Right ventricle myocardium superior (tissue), 1 donor: Measurements from ENCODE around the gene ITPR3. TPM values are rescaled to one million over a fixed set of nuclear protein-coding genes. Genes with fewer than 3 reads are reported as not detected.
A peak's percentile ranks its signal among the peaks of the same experiment; 100 is the strongest.

ENCODE experiments used
- ATAC-seq: fragments of 200-7000 bp; cut with Tn5 transposase; one replicate; pipeline ENCODE4 v1.9.1; 2020; ENCODE audit warnings: mild to moderate bottlenecking; ENCODE audit not compliant: poor library complexity
- DNase-seq: peaks from one replicate; pipeline ENCODE4 v3.0.0-alpha.2; 2020
- intact Hi-C: fragments of 100-400 bp; cut with DNase I; formaldehyde crosslinking; loops from one replicate; pipeline ENCODE4 v1.11.2; 2022
- total RNA-seq: library from RNA; stranded (reverse); fragmentation: NEBNext Ultra II Directional; extraction: Animal tissue kit (Norgen Biotek cat#: 25700); gene quantifications from one replicate; pipeline ENCODE4 v1.2.1, GENCODE V29; 2021
- donor health status: DM: no; HTN: yes; CAD: no; lungs with severe emphysema.

The ITPR3 gene
- total RNA-seq, 1 donor from 2014 or later = 6.0 TPM

GRCh38 chr6:33607784-33608161 is 13.3 kb upstream of the ITPR3 start:
- intact Hi-C loops = no loop called here
- ATAC-seq (no peak), DNase-seq (no peak)

- no peak for ATAC-seq
- intact Hi-C loops = no loop called here
- no peak for DNase-seq
Observed at GRCh38 chr6:33609019-33609418, 12.1 kb upstream of the ITPR3 start.

DNA sequence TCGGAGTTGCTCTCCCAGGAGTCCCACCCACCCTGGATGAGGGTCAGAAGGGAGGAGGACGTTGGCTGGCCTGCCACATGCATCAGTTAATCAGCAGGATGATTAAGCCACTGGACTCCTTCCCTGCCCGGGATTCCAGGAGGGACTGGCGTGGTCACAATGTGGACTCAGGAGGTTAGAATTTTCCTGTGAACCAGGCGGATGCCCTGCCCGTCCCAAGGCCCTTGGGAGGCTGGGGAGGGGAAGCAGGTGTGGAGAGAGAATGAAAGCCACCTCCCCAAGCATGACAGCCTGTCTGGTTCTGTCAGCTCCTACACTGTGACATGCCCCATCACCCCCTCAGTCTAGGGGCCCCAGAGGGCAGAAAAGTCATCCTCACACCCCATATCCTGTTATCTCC is 11.6 kb upstream of the ITPR3 start:
- intact Hi-C loops = no loop called here
- ATAC-seq (peak; percentile 62), DNase-seq (peak; percentile 74)

GRCh38 chr6:33610067-33610466 is 11.1 kb upstream of the ITPR3 start:
- no peak for DNase-seq
- peak; percentile 33 for ATAC-seq
- intact Hi-C loops = no loop called here

DNA sequence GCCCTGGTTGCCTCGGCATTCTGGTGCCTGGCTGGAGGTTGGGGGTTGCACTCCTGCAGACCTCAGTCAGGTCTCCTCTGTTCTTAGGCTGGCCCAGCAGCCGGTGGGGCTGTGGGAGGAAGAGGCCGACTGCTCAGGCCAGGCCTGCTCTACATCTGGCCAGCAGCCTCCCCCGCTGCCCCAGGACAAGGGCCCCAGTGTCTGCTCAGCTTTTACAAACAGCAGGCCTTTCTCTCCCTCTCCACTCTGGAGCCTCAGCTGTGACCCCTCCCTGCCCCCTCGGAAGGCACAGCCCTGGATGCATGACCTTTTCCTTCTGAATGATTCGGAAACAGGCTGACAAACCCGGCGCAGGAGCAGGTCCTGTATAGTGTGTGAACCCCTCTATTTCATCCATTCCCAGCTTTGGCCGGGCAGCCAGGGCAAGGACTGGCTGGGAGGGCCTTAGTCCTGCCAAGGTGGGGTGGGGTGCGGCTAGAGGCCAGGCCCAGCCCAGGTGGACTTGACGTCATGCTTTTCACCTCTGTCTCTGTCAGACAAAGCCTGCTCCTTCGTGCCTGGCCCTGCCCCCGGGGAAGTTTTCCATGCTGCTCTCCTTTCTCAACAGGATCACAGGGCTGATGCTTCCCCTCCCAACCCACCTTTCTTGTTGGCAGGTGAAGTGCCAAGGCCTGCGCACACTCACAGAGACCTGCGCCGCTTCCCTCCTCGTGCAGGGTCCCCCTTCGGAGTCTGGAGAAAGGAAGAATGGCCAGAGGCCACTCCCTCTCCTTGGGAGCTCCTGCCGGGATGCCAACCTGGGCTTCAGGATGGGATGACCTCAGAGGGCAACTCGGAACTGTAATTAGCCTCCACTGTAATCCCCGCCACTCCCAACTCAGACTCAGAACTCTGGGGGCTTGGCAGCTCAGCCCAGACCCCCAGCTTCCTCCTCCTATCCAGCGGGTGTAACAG is 10.1 kb upstream of the ITPR3 start:
- DNase-seq (peak; percentile 51), ATAC-seq (peak; percentile 11)
- intact Hi-C loops = no loop called here

- intact Hi-C loops = no loop called here
- no peak for ATAC-seq
- no peak for DNase-seq
Observed at GRCh38 chr6:33613146-33613794, 7.9 kb upstream of the ITPR3 start.

DNA sequence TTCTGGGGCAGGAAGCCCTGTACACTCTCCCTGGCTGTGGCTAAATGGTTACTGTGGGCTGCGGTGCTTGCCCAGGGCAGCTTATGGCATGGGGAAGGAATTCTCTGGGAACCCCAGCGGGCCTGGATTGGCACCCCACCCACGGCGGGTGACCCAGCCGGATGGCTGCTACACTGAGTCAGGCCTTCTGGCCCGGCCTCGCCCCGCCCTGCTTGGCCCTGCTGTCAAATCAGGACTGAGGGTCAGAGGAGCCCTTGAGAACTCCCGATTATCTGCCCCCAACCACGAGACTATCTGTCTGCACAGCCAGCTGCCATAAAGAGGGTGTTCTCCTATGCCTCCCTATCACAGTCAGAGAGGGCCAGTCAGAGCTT is 7.3 kb upstream of the ITPR3 start:
- ATAC-seq (peak; percentile 12), DNase-seq (no peak)
- intact Hi-C loops = no loop called here

DNA sequence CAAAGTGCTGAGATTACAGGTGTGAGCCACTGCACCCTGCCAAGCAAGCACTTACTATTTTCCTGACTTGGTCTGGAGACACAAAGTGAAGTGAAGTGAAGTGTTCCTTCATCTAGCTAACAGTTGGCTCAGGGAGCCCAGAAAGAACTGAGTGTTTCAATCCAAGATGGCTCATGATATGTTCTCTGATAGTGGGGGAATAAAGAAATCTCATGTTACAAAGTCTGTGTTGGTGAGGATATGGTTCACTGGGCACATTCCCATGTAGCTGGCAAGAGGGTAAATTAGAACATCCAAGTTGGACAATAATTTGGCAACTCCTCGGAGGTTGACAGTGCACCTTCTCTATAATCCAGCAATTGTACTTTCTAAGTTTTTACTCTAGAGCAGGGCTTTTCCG is 5.0 kb upstream of the ITPR3 start:
- ATAC-seq = no peak
- no peak for DNase-seq
- intact Hi-C loops = no loop called here

DNA sequence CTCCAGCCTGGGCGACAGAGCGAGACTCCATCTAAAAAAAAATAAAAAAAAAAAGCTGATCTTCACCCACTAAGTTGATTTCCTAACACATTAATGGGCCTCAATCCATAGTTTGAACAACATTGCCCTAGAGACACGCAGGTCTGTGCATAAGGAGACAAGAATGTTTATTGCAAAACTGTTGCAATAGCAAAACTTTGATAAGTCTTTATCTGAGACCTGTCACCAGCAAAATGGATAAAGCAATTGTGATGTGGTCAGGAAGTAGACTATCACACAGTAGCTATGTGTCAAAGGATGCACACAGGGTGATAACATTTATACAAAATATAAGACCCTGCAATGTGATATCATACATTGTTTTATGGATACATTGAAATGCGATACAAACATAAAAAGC is 4.2 kb upstream of the ITPR3 start:
- no peak for ATAC-seq
- intact Hi-C loops = no loop called here
- no peak for DNase-seq

DNA sequence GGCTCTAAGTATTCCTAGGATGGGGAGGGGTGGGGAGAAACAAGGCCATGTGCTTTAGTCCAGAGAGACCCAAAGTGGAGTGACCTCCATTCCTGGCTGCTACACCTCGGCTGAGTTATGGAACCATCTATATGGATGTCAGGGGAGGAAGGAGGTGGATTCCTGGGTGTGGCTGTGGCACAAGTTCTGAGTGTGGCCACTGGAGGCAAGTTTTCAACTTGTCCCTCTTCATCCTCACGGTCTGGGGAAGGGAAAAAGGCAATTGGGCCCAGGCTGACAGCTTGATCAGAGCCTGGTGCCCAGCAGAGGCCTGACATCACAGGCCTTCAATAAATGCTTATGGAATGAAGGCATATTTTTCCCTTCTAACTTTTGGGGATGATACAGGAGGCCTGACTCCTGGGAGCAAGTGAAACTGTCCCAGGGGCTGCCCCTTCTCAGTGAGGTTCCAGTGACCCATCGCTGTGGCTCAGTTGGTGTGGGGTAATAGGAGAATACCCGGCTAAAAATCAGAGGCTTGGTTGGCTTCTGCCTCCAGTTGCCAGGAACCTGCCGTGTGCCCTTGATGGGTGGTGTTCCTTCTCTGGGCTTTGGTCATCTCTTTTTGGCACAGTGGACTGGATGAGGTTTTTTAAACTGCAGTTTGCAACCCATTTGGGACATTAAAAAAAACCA is 1.8 kb upstream of the ITPR3 start:
- ATAC-seq (no peak), DNase-seq (no peak)
- intact Hi-C loops = no loop called here

DNA sequence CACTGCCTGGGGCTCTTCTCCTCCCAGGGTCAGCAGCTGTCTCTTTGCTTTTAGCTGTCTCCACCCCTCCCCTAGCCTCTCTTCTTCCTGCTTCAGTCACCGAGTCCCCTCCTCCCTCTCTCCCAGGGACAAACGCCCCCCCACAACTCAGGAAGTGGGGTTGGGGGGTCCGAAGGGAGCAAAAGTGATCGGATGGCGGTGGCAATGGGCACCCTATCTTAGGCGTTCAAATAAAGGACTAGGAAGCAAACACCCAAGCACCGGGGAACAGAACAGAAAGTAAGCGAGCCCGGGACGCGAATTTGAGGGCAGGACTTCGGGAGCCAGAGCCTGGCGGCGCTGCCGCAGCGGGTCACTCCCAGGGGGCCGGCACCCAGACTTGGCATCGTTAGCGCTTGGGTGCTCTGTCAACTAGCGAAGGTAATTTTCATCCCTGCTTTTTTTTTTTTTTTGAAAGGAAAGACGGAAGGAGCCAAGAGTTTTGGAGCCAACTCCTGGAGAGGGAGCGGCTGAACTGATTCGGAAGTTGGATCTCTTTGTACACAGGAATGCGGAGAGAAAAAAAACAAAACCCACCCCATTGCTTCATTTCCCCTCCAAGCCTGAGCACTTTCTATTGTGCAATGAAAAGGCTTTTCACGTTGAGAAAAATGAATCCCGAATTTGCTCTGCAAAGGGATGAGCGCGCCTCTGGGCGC is 815 bp upstream of the ITPR3 start:
- intact Hi-C loops = no loop called here
- ATAC-seq (peak; percentile 50), DNase-seq (peak; percentile 59)

GRCh38 chr6:33621711-33622388 is 728 bp downstream of the ITPR3 start:
- peak; percentile 65 for DNase-seq
- peak; percentile 42 for ATAC-seq
- intact Hi-C loops = no loop called here

- DNase-seq (no peak), ATAC-seq (peak; percentile 27)
- intact Hi-C loops = no loop called here
Observed at GRCh38 chr6:33622456-33623431, 1.6 kb downstream of the ITPR3 start.

DNA sequence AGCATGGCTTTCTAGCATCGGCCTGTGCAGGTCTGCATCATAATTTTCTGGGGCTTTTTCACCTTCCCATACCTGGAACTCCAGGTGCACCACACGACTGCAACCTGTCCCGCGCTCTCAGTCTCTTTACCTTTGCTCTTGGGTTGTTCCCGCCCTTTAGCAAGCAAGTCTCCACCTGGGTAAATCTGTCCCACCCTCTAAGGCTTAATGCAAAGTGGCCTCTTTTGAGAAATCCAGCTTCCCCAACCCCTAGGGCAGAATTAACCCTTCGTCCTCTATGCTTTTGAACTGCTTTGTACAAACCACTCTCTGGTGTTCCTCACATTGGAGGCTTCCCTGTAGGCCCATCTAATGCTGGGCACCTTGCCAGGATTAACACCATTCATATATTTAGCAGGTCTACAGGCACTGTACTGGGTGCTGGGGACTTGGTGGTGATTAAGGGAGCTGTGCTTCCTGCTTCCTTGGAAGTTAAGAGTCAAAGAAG is 2.8 kb downstream of the ITPR3 start:
- no peak for ATAC-seq
- intact Hi-C loops = no loop called here
- DNase-seq = no peak

GRCh38 chr6:33624856-33625255 is 3.7 kb downstream of the ITPR3 start:
- intact Hi-C loops = no loop called here
- DNase-seq (no peak), ATAC-seq (no peak)

DNA sequence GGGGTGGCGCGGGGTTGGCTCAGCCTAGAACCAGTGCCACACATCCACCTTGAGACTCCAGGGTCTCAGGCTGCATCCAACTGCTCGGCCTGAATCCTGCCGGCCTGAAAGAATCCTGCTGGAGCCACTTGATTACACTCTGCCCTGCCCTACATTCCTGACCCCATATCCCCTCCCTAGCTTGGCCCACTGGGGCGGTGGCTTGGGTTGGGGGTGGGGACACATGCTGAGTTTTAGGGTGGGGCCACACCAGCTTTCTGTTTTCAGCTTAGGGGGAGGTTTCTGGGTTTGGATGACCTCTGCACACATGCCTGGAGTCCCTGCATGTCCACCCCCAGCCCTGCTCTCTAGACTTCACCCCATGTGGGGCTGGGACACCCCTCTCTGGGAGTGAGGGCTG is 6.8 kb downstream of the ITPR3 start:
- no peak for DNase-seq
- intact Hi-C loops = no loop called here
- peak; percentile 13 for ATAC-seq

DNA sequence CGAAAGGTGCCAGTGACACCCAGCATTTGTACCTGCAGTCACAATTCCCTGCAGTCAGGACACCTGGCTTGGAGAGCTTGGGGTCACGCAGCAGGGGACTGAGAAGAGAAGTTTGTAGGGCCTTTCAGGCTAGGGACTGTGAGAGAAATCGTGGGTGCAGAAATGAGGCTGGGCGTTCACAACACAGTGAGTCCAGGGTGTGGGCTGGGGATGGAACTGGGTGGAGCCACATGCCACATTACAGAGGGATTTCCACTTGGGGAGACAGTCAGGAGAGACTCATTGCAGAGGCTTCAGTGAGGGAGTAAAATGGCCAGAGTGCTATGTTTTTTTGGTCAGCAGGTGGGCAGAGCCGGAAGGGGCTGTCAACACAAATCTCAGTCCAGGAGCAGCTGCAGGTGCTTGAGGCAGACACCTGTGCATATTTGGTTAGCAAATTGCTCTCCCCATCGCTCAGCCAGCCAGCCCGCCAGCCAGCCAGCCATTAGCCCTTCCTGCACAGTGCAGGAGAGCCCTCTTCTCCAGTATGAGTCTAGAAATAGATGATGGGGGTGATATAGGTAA is 7.4 kb downstream of the ITPR3 start:
- intact Hi-C loops = no loop called here
- ATAC-seq = no peak
- no peak for DNase-seq
